HG02642 (cell line): ENCODE results near the gene AGPS.
"Not testable (repeated sequence)": the region's sequence is repeated elsewhere in the genome, so short reads cannot be mapped to it uniquely, and the experiment has no call there.

Experiments
- ATAC-seq: cut with Tn5 transposase; IDR thresholded peaks from one replicate; pipeline ENCODE4 v1.9.1; 2021; ENCODE audit warnings: mild to moderate bottlenecking; ENCODE audit not compliant: unreplicated experiment, poor library complexity

Gene AGPS

DNA sequence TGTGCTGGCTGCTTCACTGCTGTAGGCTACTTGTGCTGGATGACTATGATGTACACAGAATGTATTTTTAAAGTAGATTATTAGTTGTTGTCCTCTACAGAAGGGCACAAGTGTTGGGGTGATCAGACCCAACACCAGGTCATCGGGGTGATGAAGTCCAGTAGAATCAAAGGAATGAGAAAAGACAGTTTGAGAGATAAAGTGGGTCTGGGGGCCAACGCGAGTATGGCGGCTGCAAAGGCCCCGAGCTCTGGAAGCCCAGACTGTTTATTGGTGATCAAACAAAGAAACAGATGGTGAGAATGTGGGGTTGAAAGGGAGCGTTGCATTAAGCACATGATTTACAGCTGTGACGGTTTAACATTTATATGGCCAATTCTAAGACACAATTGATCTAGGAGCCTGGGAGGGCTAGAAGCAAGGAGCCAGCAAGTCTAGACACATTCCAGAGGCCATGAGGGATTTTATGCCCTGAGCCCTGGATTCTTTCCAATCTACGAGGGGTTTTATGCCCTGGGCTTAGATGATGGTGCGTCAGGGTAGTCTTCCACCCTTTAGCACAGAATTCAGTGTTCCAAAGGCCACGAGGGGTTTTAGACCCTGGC, 153.5 kb downstream of the AGPS start:
- ATAC-seq: no peak

DNA sequence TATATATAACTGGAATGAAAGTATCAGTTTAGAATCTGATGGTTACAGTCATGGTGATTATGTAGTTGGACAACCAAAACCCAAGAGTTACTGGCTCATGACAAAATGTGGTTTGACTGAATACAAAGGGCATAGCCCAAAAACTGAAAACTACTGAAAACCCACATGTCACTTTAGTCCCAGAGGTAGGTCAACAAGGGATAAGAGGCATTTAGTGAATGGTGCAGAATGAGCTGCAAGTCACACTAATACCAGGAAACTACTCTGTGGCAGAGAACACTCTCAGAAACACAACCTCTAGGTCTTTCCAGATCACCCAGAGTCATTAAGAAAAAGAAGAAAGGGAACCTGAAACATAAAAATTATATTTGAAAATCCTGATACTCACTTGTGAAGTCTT, 154.5 kb downstream of the AGPS start:
- ATAC-seq: peak; percentile 91

DNA sequence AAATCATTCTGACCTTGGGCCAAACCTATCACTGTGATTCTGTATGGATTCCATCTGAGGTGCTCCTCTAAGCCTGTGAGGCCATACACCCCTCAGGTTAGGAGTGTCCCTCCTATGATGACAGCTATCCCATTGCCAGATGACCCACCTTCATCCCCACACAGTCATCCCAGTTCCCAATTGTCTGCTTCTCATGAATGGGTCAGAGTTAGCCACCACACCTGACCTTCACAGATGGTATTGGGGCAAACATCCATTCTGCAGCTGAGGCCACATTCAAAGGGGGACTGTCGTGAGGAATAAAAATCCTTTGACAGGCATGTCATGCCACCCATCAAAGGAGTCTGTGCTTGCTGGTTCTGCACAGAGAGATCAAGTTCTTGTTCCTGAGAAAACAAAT, 155.2 kb downstream of the AGPS start:
- ATAC-seq: no peak

DNA sequence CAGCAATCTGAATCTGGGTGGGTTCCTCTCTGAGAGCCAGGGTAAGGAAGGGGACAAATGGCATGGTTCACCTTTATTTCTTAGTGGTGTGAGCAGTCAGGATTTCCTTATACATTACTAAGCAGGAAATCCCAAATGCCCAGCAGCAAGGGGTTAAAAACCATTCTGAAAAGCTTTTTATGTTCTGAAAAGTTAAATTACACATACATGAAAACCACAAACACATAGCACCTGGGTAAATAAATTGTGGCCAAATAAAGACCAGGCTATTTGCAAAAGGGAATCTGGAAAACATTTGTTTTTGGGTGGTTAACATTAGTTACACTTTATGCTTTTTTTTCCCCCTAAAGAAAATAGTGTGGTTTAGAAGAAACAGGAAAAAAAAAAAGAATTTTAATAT, 156.1 kb downstream of the AGPS start:
- no peak for ATAC-seq

DNA sequence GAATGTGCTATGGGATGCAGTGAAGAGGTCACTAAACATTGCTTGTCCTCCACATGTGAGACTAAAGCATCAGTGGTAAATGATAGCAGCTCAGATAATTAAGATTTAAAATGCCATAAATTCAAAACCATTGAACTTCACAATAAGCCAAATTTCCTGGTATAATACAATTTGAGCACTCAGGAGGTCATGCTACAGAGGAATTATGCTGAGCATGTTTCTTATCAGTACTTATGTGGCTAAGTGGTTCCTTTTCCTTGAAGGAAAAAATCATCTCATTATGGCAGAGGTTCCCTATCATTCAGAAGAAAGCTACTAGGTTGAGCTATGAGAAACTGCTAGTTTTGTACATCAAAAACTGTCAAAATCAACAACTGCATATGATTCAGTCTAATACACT, 156.6 kb downstream of the AGPS start:
- no peak for ATAC-seq

DNA sequence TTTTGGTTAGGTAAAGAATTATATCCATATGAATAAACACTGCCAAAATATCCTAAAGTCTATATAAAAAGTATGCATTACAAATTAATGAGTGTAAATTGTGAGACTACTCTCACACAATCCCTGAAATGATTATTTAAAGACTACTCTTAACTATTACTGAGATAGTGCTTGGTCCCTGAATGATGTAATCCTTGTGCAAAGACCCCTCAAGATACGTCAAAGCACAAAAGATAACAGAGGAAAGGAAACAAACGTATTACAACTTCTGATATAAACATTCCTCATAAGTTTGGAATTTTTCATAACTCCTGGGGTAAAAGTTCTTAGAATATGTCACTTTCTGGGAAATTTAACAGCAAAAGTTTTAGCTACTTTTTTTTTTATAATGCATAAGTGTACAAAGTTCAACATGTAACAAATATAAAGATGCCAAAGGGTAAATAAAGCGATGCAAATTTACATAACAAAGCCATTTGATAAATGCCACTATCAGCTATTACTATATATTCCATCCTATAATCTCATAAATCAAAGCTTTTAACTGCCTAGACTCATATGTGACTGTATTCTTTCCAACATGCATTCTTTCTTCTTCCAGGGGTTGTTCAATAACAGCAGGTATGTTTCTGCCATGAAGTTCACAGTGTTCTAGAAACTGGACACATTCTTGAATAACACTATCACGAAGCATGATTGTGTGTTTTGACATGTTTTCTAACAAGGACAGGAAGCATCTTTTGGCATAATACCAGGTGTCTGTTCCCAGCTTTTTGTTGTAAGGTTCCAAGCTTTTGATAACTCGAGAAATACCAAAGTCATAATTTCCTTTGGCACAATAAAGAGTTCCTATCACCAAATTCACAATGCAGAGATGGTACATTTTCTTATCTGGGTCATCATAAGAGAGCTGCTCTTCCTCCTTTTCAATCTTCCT, 158.0 kb downstream of the AGPS start:
- ATAC-seq: no peak

DNA sequence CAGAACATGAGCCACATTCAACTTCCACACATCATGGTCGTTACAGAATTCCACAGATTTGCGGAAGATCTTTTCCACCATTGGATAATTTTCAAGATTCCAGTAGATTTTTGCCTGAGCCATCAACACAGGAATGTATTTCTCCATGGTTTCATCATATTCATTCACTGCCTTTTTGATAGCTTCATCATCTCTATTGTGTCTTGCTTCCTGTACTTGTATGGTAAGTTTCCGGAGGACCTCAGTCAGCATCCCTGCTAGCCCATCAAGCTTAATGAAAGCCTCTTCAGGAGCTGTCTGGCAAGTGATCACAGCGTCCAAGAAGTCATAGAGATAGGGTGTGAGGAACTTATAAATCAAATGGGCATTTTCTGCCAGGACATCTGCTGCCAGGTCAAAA, 158.8 kb downstream of the AGPS start:
- not testable (repeated sequence) for ATAC-seq

DNA sequence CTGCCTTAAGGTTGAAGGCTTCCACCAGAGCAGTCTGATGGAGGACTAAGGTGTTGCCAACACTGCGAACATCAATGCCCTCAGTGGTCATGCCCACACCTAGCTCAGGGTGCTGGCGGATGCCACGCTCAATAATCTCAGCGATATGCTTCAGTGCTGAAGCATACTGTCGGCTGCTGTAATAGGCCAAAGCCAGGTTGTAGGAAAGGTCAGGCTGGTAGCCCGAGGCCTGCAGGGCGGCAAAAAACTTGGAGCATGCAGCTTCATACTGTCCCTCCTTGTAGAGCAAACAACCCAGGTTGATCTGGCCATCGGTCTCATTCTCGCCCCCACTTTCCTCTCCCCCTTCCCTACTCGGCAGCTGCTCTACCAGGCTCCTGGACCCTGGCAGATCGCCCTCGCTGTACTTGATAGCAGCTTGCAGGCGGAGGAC, 159.4 kb downstream of the AGPS start:
- ATAC-seq: no peak

DNA sequence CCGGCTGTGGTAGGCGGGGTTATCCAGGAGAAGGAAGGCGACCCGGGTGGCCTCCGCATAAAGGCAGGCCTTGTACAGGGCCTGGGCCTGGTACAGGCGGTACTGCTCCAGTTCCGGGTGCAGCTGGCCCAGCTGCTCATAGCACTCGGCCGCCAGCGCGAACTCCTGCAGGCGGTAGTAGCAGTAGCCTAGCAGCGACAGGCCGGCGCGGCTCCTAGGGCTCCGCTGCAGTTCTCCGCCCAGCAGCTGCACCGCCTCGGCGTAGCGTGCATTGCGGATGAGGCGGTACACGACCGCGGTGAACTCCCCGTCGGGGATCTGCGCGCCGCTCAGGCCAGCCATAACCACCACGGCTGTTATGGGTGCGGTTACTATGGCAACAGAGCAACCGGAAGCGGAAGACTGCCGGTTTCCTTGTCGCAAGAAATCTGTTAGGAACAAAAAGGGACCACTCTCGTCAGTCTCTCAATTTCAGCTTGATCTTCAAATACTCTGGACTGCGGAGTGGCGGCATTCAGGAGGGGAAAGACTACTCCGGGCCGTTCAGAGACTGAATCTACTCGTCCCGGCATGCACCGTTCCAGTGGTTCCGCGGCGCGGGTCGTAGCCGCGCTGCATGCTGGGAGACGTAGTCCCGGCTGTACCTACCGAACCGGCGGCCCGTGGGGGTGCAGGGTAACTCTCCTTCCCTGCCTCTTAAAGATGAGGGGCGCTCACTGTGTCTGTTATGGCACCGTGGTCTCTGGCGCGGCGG, 160.0 kb downstream of the AGPS start:
- peak; percentile 95 for ATAC-seq

DNA sequence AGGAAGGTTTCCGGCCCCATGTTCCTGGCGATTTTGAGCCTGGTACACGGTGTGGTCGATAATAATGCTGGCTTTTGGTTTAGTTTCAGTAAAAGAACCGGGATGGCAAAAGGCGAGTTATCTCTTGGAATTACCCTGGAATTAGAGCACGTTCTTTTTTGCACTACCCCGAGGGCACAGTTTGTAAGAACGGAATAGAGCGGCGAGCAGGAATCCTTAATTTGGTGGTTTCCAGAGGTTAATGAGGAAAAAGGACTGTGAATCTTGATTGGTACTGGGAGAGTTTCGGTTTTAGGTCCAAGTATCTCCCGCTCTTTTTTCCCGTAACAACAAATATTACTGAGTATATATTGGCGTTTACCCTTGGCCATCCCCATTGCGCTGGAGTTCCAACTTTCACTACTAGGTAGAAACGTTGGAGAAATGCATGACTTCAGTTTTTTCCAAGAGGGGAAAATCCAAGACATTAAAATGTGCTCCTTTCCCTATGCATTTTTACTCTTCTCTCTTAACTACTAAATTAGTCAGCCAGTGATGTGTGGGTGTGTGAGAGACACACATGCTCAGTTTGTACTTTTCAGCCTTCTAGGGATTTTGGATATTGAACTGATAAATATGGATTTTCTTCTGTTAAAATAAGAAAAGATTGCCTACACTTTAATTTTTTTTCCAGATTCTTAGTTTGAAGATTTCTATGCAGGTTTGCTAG, 160.8 kb downstream of the AGPS start:
- ATAC-seq: no peak

DNA sequence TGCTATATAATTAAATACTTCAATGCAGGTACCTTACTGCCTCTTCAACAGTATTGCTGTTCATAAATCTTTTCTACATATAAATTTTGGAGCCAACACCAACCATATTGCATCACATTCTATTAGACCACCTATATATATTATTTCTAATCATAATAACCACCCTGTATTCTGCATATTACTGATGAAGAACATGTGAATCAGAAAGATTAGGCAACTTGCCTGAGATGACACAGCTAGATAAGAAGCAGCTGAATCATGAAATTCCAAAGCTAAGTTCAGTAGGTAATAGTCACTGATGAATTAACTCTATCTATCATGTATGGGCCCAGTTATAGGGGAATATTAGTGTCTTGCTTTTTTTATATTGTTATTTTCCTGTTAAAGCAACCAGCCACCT, 161.8 kb downstream of the AGPS start:
- no peak for ATAC-seq

DNA sequence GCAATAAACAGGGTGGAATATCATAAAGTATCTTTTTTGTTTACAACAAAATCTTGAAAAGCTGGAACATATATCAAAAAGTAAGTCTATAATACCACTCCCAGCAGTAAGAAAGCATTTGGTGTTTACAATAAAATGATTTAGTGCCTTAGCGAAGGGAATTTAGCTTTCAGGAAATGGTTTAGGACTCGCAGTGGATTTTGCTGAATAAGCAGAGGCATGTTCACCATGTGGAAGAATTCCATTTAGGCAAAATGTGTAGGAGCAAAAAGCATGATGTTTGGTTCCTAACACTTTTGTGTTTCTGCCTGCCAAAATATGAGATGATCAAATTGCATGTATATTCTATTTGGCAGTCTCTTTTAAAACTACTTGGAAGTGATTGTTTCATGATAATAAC, 163.6 kb downstream of the AGPS start:
- ATAC-seq: no peak

DNA sequence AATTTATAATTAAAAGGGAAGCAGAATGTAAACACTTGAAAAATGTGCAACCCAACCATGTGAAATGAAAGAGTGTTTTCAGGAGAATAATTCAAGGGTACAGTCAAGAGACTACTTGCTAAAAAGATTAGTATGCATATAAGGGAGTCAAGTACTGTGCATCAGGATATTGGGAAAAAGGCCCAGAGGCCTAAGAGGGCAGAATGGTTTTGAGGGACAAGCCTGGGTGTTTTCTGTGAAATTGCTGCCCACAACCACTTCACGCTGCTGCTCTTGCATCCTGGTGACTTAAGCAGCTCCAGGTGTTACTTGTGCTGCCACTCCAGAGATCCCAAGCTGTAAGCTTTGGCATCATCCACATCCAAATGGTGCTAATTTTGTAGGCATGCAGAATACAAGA, 165.2 kb downstream of the AGPS start:
- ATAC-seq: no peak

DNA sequence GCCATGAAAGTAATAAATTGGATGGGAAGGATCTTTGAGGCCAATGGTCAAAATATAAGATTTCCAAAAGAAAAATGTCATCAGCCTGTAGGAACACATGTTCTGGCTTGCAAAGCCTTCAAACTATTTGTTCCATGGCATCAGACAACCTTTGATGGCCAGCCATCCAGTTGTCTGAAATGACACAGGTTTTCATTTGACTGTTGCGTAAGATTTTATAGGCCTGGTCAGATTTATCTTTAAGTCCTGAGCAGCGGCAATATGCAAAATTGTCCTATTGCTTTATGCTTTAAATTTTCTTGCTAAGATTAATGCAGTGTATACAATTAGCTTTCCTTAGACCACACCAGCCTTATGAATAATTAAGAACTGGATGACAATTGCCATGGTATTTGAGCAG, 167.1 kb downstream of the AGPS start:
- no peak for ATAC-seq

DNA sequence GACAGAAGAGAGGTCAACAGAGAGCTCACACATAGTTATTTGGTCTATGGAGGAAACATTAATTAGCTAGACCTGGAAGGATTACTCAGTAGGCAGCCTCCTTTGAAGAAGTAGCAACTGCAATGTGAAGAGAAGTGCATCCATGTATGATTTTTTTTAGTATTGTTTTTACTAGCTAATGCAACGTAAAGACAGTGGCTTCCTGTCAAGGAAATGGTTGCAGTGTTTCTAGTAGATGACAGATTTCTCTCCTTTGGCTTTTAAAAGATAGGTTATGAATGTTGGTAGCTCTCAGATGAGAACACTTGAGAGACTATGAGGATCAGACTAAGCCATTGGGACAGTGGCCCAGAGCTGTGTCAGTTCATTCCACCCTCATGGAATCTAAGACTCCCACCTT, 175.8 kb downstream of the AGPS start:
- no peak for ATAC-seq

DNA sequence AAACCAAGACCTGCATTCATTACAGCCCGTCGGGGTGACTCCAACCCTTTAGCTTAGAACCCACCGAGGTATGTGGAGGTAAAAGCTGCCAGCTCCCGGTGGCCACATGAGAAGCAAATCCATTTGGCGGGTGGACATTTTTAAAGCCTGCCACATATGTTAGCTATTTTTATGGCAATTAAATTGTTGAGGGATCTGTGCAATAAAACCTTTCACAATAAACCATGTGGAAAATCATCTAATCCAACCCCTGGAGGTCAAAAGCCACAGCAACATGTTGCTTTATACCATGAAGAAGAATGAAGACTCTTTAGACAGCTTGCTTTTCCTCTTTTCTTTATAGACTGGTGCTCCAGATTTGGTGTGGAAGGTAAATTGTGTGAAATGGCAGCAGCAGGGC, 176.3 kb downstream of the AGPS start:
- no peak for ATAC-seq

DNA sequence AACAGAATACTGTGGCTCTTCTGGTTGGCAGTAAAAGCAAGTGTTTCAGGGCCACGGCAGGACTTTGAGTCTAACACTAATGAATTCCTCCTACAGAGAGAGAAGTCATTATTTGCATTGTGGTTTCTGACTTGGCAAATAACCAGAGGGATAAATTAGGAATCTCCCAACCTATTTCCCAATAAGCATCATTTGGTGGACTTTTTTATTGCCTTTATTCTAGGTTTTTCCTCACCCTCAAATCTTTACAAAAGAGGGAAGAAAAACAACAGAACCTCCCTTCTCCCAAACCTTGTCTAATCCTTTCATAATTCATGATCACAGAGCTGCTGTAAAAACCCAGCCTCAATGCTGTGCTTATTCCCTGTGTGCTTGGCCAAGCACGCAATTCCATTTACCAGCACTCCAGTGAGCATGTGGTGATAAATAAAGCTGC, 179.7 kb downstream of the AGPS start:
- no peak for ATAC-seq

DNA sequence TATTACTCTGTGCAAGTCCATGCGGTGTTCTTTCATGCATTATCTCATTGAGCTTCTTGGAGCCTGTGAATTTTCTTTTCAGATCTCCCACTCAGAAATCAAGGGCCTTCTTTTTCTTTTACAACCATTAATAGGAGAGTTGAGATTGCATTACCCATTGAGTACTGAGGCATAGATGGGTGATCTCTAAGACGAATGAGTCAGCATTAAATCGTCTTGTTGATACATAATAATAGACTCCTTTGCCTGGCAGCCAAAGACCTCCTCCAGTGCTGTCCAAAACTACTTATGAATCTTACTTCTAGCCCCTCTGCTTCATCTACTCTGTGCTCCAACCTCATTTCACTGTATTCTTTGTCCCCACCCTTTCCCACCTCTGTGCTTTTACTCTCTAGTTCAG, 180.5 kb downstream of the AGPS start:
- ATAC-seq: no peak

DNA sequence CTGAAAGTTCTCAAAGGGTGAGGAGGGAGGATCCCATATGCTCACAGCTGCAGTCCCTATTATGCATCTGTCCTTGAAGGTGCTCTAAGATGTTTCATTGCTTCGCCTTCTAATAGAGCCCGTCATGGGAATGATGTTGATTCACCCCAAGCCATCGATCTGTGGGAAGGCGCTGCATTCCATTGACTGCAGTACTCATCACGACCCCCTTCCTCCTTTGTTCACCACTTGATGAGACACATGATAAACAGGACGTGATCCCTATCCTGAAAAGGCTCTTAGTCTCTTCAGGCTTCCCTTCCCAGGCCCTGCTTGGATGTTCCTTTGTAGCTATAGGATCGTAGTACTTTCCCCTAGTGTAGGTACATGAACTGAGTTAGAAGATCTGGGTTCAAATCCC, 181.8 kb downstream of the AGPS start:
- ATAC-seq: no peak

DNA sequence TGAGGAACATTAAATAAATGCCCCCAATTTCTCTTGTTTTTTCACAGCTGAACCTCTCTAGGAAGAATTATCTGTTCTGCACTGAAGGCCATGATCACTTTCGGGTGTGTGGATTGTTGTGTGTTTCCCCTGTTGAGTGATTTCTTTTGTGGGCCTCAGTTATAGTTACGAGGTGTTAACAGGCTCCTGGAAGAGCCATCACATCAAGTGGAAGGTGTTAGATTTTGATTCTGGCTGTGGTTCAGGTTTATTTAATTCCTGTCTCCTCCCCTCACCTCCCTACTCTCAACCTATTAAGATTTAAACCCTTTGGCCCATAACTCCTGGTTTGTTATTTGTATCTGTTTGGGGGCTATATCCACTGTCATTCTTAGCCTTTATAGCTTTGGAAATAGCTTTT, 182.8 kb downstream of the AGPS start:
- ATAC-seq: no peak

DNA sequence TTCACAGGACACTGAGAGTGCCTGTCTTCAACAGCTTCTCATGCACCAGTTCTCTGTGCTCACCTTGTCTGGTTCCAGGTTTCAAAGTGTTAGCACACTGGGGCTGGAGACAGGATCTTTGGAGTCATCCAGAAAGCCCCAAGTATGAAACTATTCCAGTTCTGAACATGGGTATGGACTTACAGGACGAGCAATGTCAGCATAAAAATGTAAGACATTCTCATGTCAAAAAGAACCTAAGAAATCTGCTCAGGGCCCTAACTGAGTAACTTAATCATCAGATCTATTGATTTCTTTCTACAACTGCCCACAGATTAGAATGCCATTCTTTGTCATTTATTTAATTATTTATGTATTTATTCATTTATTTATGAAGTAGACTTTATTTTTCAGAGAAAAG, 184.5 kb downstream of the AGPS start:
- ATAC-seq: no peak
